GM12878 (cell line): ENCODE measurements around the gene ABHD2. TPM values are rescaled to one million over a fixed set of nuclear protein-coding genes. Genes with fewer than 3 reads are reported as not detected.
A peak's percentile ranks its signal among the peaks of the same experiment; 100 is the strongest.

Experiments
- ATAC-seq: fragments of 200-7000 bp; cut with Tn5 transposase; 3 replicates; pipeline ENCODE4 v1.9.1; 2020; ENCODE audit warnings: mild to moderate bottlenecking, moderate library complexity
- BruUV-seq: library from RNA; stranded (reverse); fragments of 400-500 nt; replicated peaks from 2 replicates; lab custom pipeline; 2021; lab: Mats Ljungman, UMichigan
- CTCF ChIA-PET: fragments of 300-600 bp; sonication (Branson Sonifier 250); formaldehyde crosslinking; extraction: SDS; loops from one replicate; lab custom pipeline; 2021; ENCODE audit warnings: inconsistent platforms; lab: Yijun Ruan, JAX
- POLR2A ChIA-PET: fragments of 350-600 bp; formaldehyde crosslinking; extraction: SDS; loops from one replicate; lab custom pipeline; 2021; ENCODE audit warnings: inconsistent platforms; lab: Charles Lee
- RAD21 ChIA-PET: fragments of 300-600 bp; sonication (Branson Sonifier 250); formaldehyde crosslinking; loops from one replicate; lab custom pipeline; 2023; ENCODE audit warnings: antibody characterized with exemption; ENCODE audit not compliant: unreplicated experiment; lab: Charles Lee
- SMC1A ChIA-PET: fragments of 300-600 bp; sonication (Branson Sonifier 250); formaldehyde crosslinking; loops from one replicate; lab custom pipeline; 2023; ENCODE audit not compliant: unreplicated experiment, uncharacterized antibody; lab: Charles Lee
- DNase-seq: peaks from one replicate; pipeline ENCODE4 v3.0.0-alpha.2; 2011; ENCODE audit warnings: low read depth, low spot score
- FAIRE-seq: peaks from 3 replicates; lab custom pipeline; 2011; peaks lifted over from hg19 to GRCh38; lab: Jason Lieb, UNC
- H2AFZ ChIP-seq: 2 replicates; pipeline ENCODE4 v1.6.0; 2011; ENCODE audit warnings: low read depth, low read length, control low read depth; ENCODE audit not compliant: control insufficient read depth
- H3K27ac ChIP-seq: 2 replicates; pipeline ENCODE4 v1.5.1; 2011; ENCODE audit warnings: control low read depth; ENCODE audit not compliant: control insufficient read depth, insufficient read depth
- H3K27me3 ChIP-seq, 2 experiments: replicated peaks in 1 of 2; 2 replicates each; pipeline versions ENCODE4 v1.6.0 to v1.6.1; 2011; ENCODE audit warnings: low read length in 1 of 2; ENCODE audit not compliant: control insufficient read depth in 2 of 2, insufficient read depth in 2 of 2
- H3K36me3 ChIP-seq, 2 experiments: 2 replicates each; pipeline ENCODE4 v1.5.1; 2011; ENCODE audit warnings: low read length in 1 of 2; ENCODE audit not compliant: control insufficient read depth in 2 of 2, insufficient read depth in 2 of 2
- H3K4me1 ChIP-seq: 2 replicates; pipeline ENCODE4 v1.6.1; 2011; ENCODE audit warnings: mild to moderate bottlenecking, low read length, moderate library complexity, mixed read lengths; ENCODE audit not compliant: control insufficient read depth, insufficient read depth
- H3K4me2 ChIP-seq: 2 replicates; pipeline ENCODE4 v1.6.0; 2011; ENCODE audit warnings: control low read depth; ENCODE audit not compliant: control insufficient read depth, insufficient read depth
- H3K4me3 ChIP-seq: fragments of 200-600 bp; sonication (generic); 2 replicates; pipeline ENCODE4 v1.5.1; 2016
- H3K79me2 ChIP-seq: 2 replicates; pipeline ENCODE4 v1.6.0; 2011; ENCODE audit warnings: low read length; ENCODE audit not compliant: control insufficient read depth, insufficient read depth
- H3K9ac ChIP-seq: 2 replicates; pipeline ENCODE4 v1.8.0; 2011; ENCODE audit warnings: low read length, control low read depth, mixed read lengths; ENCODE audit not compliant: control insufficient read depth, insufficient read depth
- H3K9me3 ChIP-seq: replicated peaks from 3 replicates; pipeline ENCODE4 v1.5.1; 2011; ENCODE audit warnings: mild to moderate bottlenecking, low read length; ENCODE audit not compliant: control insufficient read depth, insufficient read depth
- H4K20me1 ChIP-seq: 2 replicates; pipeline ENCODE4 v1.6.0; 2011; ENCODE audit not compliant: control insufficient read depth, insufficient read depth
- BACH1 ChIP-seq: fragments of 450-650 bp; IDR thresholded peaks from 2 replicates; pipeline ENCODE4 v1.6.1; 2017; ENCODE audit warnings: mild to moderate bottlenecking, borderline replicate concordance
- CHD1 ChIP-seq: IDR thresholded peaks from 2 replicates; pipeline ENCODE4 v1.6.1; 2012; ENCODE audit warnings: low read depth, low read length, improper control_type of control experiment
- MYC ChIP-seq: IDR thresholded peaks from 2 replicates; pipeline ENCODE4 v1.6.1; 2011; ENCODE audit warnings: mild to moderate bottlenecking, low read length, moderate library complexity, inconsistent platforms; ENCODE audit not compliant: insufficient read depth, insufficient replicate concordance, insufficient read length, severe bottlenecking
- RELA ChIP-seq: fragments of 450-650 bp; IDR thresholded peaks from 2 replicates; pipeline ENCODE4 v1.8.0; 2014; ENCODE audit warnings: borderline replicate concordance; ENCODE audit not compliant: partially characterized antibody
- SMAD5 ChIP-seq: IDR thresholded peaks from 2 replicates; pipeline ENCODE4 v1.6.1; 2016; ENCODE audit warnings: antibody characterized with exemption, low read depth
- SMARCA5 ChIP-seq: fragments of 450-650 bp; IDR thresholded peaks from 2 replicates; pipeline ENCODE4 v1.6.1; 2017; ENCODE audit warnings: mild to moderate bottlenecking
- ZSCAN29 ChIP-seq: fragments of 450-650 bp; IDR thresholded peaks from 2 replicates; pipeline ENCODE4 v1.6.1; 2017; ENCODE audit warnings: mild to moderate bottlenecking, moderate library complexity
- WGBS: methylation state at CpG from one replicate; pipeline ENCODE4 v1.1.6; 2016; ENCODE audit warnings: low lambda C conversion rate; ENCODE audit not compliant: insufficient replicate concordance, insufficient coverage; ENCODE audit errors: missing lambda C conversion rate; 5-methylcytosine and 5-hydroxymethylcytosine counted together
- in situ Hi-C: fragments of 300-500 bp; cut with MboI; formaldehyde crosslinking; loops from 9 replicates; pipeline ENCODE4 v1.14.3; 2018; ENCODE audit warnings: mixed read lengths
- intact Hi-C: fragments of 100-400 bp; cut with micrococcal nuclease; formaldehyde crosslinking; loops from one replicate; pipeline ENCODE4 v1.14.2; 2022; ENCODE audit not compliant: unreplicated experiment
- polyA plus RNA-seq, 11 experiments: library from polyadenylated mRNA; depleted of rRNA in 4 of 11; unstranded in 6 of 11; stranded (reverse) in 5 of 11; fragments of >200 nt; fragmentation: Nextera tagmentation in 4 of 11; fragmentation: Illumina TruSeq in 1 of 11; extraction: Ambion mirVana in 4 of 11; extraction: Trizol in 1 of 11; gene quantifications; 1 replicate in 1 of 11; 2 replicates in 10 of 11; pipeline versions ENCODE4 v1.2.1 to v1.2.3, GENCODE V29; 2011 to 2016; ENCODE audit warnings: inconsistent platforms in 2 of 11, missing spikeins in 2 of 11, low read depth in 1 of 11
- total RNA-seq, 4 experiments: library from RNA; depleted of rRNA in 3 of 4; stranded (reverse); fragments of >200 nt in 3 of 4; fragmentation: Illumina TruSeq in 1 of 4; extraction: Trizol in 1 of 4; gene quantifications; 2 replicates each; pipeline versions ENCODE4 v1.2.1 to v1.2.3, GENCODE V29; 2013 to 2021
- TF ChIP-seq, protein P1 (sequence below): fragments of 450-650 bp; IDR thresholded peaks from 2 replicates; pipeline ENCODE4 v1.6.1; 2018; ENCODE audit warnings: mild to moderate bottlenecking, low read depth, moderate library complexity; ENCODE audit not compliant: partially characterized antibody
- TF ChIP-seq, protein P2 (sequence below): fragments of 450-650 bp; IDR thresholded peaks from 2 replicates; pipeline ENCODE4 v1.6.1; 2016; ENCODE audit warnings: mild to moderate bottlenecking
- TF ChIP-seq, protein P3 (sequence below), 3 experiments: IDR thresholded peaks in 2 of 3; conservative IDR thresholded peaks in 1 of 3; 2 replicates each; pipeline ENCODE4 v1.5.1; 2011; ENCODE audit warnings: low read depth in 3 of 3, low read length in 3 of 3, mild to moderate bottlenecking in 3 of 3, control low read depth in 2 of 3, moderate library complexity in 2 of 3, inconsistent platforms in 1 of 3, mixed read lengths in 1 of 3; ENCODE audit not compliant: control insufficient read depth in 2 of 3, insufficient read depth in 1 of 3; ENCODE audit errors: extremely low read depth in 1 of 3

Gene ABHD2
- total and polyA plus RNA-seq, 10 of the 15 experiments (the other 5 are each of a cell fraction or from before 2014, with no cell fraction given), result 1.2 to 33.6 (median 20.4) TPM

DNA sequence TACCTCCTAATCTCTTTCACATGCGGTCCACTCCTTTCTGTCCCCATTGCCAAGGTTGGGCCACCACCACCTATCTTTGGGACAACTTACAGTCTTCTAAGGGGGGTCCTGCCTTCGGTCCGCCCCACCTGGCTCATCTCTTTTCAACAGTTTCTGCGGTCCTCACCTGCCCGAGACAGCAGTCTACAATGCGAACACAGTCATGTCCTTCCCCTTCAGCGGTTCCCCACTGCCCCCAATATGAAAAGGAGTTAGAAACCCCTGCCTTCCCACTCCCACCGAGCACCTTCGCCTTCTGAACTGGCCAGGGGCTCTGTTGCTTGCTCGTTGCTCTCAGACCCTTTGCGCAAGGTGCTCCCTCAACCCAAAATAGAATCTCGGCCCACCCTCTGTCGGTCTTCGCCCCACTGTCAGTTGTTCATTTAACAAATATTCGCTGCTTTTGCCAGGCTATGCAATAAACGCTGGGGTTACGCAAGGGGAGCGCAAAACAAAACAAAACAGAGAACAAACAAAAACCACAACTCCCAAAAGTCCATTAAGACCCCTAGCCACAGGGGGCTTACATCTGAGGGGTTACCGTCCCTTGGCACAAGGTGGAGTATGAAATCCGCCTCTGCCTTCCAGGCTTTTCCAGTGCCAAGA, 154.9 kb downstream of the ABHD2 start (continued):
- TF ChIP-seq, protein P1, sequence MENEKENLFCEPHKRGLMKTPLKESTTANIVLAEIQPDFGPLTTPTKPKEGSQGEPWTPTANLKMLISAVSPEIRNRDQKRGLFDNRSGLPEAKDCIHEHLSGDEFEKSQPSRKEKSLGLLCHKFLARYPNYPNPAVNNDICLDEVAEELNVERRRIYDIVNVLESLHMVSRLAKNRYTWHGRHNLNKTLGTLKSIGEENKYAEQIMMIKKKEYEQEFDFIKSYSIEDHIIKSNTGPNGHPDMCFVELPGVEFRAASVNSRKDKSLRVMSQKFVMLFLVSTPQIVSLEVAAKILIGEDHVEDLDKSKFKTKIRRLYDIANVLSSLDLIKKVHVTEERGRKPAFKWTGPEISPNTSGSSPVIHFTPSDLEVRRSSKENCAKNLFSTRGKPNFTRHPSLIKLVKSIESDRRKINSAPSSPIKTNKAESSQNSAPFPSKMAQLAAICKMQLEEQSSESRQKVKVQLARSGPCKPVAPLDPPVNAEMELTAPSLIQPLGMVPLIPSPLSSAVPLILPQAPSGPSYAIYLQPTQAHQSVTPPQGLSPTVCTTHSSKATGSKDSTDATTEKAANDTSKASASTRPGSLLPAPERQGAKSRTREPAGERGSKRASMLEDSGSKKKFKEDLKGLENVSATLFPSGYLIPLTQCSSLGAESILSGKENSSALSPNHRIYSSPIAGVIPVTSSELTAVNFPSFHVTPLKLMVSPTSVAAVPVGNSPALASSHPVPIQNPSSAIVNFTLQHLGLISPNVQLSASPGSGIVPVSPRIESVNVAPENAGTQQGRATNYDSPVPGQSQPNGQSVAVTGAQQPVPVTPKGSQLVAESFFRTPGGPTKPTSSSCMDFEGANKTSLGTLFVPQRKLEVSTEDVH, result no peak
- no peak for TF ChIP-seq MYC

DNA sequence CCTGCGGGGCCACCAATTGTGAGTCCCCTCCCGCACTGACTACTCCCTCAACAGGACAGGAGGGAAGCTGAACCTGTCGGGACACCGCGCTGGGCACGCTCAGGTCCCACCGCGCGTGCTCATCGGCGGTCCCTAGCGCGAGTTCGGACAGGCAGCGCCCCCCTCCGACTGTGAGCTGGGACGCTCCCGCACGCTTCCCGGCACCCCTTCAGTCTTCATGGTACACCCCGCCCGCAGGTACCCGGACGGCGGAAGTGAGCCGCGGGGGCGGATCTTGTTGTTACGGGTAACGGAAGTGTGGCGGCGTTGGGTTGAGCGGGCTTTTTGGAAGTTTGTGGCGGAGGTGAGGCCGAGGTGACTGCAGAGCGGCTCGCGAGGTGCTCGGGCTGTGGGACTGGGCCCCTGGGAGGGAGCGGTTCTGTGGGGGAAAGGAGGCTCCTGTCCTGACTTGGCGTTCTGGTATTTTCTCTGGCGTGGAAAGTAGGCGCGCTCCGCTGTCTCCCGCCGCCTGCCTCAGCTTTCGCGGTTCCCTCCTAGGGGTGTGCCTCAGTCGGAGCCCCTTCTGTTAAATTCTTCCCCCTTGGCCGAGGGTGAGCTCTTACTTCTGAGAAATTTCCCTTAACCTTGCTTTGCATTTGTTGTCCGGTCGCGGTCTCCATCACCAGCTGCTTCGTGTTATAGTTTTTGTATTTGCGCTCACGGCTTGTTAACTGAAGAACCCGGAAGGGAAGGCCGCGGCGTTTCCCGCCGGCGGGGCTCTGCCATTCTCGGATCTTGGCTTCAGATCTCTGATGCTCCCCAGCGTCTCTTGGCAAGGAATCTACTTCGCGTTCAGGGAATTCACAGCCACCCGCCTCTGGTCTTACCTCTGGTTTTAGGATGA, 155.7 kb downstream of the ABHD2 start, which contains the start of gene FANCI:
TSS of gene FANCI (plus strand) at position 289 of the 883 bp plus-strand sequence. CDS start 3,669 bp downstream, outside the sequence.
- intact Hi-C loops (loop anchor here (2.0 kb wide), 1 partner anchor 37 kb away; no protein-coding TSS in a partner anchor), in situ Hi-C loops (no loop called here)
- FAIRE-seq (peak; percentile 74), ATAC-seq (peak; percentile 93), DNase-seq (peak; percentile 70)
- CTCF ChIA-PET, result interaction anchor here (0.5 to 5.4 kb wide), 13 partner anchors 9 to 776 kb away, joined by 3 to 42 read pairs (median 4); no protein-coding TSS in a partner anchor
- H3K27ac ChIP-seq, result peak within 1 kb of the TSS; percentile 92
- H3K4me3 ChIP-seq, result peak within 1 kb of the TSS; percentile 87
- TSS peak; percentile 61 for BruUV-seq
- peaks cover 10% of the 10 kb centered on the region; the same call in 1 of the 2 replicates for H3K4me1 ChIP-seq
- under 1% methylated on average over 69 of the region's 69 CpGs for WGBS
- SMC1A ChIA-PET, result interaction anchor here (0.9 to 2.4 kb wide), 9 partner anchors 8 to 187 kb away, joined by 3 to 17 read pairs (median 3); partner anchors contain the start of gene ABHD2
- no peaks in the 10 kb centered on the region for H3K27me3 ChIP-seq
- peaks cover 0 to 3% of the 10 kb centered on the region in 2 experiments; a peak in 1 of 4 replicates for H3K36me3 ChIP-seq
- RAD21 ChIA-PET, result interaction anchor here (0.6 to 4.0 kb wide), 4 partner anchors 37 to 932 kb away, joined by 3 to 32 read pairs (median 4); no protein-coding TSS in a partner anchor
- no peaks in the 10 kb centered on the region for H3K9me3 ChIP-seq
- peak within 1 kb of the TSS; percentile 98 for H3K4me2 ChIP-seq
- peak within 1 kb of the TSS; percentile 96 for H3K9ac ChIP-seq
- peak within 1 kb of the TSS; percentile 99 for H2AFZ ChIP-seq
- peaks cover 37% of the 10 kb centered on the region for H3K79me2 ChIP-seq
- POLR2A ChIA-PET, result interaction anchor here (1.7 kb wide), 1 partner anchor 91 kb away, joined by 8 read pairs; the partner anchor contains the start of gene POLG
- no peaks in the 10 kb centered on the region for H4K20me1 ChIP-seq
- TF ChIP-seq SMARCA5, result peak; percentile 91; the same call in 1 of the 2 replicates
- TF ChIP-seq RELA, result peak; percentile 33
- TF ChIP-seq ZSCAN29, result no peak
- TF ChIP-seq, protein P2, sequence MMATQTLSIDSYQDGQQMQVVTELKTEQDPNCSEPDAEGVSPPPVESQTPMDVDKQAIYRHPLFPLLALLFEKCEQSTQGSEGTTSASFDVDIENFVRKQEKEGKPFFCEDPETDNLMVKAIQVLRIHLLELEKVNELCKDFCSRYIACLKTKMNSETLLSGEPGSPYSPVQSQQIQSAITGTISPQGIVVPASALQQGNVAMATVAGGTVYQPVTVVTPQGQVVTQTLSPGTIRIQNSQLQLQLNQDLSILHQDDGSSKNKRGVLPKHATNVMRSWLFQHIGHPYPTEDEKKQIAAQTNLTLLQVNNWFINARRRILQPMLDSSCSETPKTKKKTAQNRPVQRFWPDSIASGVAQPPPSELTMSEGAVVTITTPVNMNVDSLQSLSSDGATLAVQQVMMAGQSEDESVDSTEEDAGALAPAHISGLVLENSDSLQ, result peak; percentile 54
- TF ChIP-seq CHD1, result peak; percentile 97
- TF ChIP-seq, protein P3, sequence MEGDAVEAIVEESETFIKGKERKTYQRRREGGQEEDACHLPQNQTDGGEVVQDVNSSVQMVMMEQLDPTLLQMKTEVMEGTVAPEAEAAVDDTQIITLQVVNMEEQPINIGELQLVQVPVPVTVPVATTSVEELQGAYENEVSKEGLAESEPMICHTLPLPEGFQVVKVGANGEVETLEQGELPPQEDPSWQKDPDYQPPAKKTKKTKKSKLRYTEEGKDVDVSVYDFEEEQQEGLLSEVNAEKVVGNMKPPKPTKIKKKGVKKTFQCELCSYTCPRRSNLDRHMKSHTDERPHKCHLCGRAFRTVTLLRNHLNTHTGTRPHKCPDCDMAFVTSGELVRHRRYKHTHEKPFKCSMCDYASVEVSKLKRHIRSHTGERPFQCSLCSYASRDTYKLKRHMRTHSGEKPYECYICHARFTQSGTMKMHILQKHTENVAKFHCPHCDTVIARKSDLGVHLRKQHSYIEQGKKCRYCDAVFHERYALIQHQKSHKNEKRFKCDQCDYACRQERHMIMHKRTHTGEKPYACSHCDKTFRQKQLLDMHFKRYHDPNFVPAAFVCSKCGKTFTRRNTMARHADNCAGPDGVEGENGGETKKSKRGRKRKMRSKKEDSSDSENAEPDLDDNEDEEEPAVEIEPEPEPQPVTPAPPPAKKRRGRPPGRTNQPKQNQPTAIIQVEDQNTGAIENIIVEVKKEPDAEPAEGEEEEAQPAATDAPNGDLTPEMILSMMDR (IDR thresholded peaks at IDR 0.05 in 2 of 3, conservative IDR thresholded peaks at IDR 0.05 in 1 of 3; ENCODE audit: control insufficient read depth in 2 of 3, extremely low read depth in 1 of 3, insufficient read depth in 1 of 3, low read depth in 3 of 3, low read length in 3 of 3), result peak; percentile 37 to 62 (median 40); a peak in 4 of 6 replicates
- peak; percentile 55; the same call in 1 of the 2 replicates for TF ChIP-seq BACH1
- TF ChIP-seq SMAD5, result peak; percentile 45; the same call in 1 of the 2 replicates
